Measurements from ENCODE around the gene NOP9.

DNA sequence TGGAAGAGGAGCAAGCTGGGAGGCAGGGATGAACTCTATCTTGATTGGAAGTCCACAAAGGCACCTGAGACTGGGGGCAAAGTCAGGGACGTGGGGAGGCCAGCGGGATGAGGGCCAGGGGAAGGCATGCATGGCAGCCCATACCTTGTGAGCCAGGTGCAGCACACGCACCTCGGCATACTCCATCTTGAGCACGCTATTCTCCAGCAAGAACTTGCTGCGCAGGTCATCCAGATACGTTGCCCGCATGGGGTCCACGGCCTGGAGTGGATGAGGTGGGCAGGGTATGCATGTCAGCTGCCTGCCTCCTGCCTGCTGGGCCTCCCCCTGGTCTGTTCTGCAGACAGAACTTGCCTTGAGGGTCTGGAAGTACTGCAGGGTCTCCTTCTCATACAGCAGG lies 32.1 kb upstream of the NOP9 start:
- TF ChIP-seq EZH2 (IDR thresholded peaks at IDR 0.05; ENCODE audit: borderline replicate concordance, low read depth, low read length, severe bottlenecking) = no peak
- TF ChIP-seq, protein P1, sequence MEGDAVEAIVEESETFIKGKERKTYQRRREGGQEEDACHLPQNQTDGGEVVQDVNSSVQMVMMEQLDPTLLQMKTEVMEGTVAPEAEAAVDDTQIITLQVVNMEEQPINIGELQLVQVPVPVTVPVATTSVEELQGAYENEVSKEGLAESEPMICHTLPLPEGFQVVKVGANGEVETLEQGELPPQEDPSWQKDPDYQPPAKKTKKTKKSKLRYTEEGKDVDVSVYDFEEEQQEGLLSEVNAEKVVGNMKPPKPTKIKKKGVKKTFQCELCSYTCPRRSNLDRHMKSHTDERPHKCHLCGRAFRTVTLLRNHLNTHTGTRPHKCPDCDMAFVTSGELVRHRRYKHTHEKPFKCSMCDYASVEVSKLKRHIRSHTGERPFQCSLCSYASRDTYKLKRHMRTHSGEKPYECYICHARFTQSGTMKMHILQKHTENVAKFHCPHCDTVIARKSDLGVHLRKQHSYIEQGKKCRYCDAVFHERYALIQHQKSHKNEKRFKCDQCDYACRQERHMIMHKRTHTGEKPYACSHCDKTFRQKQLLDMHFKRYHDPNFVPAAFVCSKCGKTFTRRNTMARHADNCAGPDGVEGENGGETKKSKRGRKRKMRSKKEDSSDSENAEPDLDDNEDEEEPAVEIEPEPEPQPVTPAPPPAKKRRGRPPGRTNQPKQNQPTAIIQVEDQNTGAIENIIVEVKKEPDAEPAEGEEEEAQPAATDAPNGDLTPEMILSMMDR (IDR thresholded peaks at IDR 0.05; ENCODE audit: borderline replicate concordance, extremely low read depth, low read length, poor library complexity, severe bottlenecking) = no peak
